ENCODE data around the gene IL17RE.
"Not testable (repeated sequence)": the region's sequence is repeated elsewhere in the genome, so short reads cannot be mapped to it uniquely, and the experiment has no call there.

IL17RE gene

DNA sequence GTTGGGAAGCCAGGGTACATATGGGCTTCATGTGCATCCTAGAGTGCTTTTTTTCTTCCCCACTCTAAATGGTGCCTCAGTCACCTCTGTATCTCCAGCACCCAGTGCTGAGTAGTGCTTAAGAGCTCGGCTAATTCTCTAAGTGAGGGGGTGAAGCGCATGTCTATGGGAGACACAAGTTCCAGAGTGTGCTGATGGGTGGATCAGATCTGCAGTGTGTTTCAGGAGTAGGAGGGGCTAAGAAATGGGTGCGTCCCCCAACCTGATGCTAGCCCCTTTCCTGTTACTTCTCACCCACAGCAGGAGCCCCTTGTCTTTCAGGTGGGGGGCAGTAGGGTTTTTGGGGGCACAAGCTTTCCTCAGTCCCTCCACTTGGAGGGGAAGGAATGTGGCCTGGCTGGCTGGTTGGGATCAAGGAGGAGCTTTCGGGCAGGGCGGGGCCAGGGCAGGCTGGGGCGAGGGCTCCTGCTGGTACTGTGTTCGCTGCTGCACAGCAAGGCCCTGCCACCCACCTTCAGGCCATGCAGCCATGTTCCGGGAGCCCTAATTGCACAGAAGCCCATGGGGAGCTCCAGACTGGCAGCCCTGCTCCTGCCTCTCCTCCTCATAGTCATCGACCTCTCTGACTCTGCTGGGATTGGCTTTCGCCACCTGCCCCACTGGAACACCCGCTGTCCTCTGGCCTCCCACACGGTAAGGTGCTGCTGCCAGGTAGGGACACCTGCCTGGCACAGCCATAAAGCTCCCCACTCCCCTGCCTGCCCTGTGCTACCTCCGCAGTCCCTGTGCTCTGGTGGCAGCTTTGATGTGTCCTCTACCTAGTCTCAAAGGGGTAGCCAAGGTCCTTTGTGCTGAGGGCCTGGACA is at the start of gene IL17RE:
TSS of gene IL17RE (plus strand) at position 477 of the 866 bp plus-strand sequence. CDS start at position 562, 85 bp downstream.
- DNase-seq (ENCODE audit: low read depth, low spot score): no peak
- H3K4me3 ChIP-seq (ENCODE audit: low read depth, low read length): no peak within 1 kb of the TSS
- in situ Hi-C loops (cut with HindIII; ENCODE audit: low sequenced_read_pairs): no loop called here
- TF ChIP-seq, protein P1, sequence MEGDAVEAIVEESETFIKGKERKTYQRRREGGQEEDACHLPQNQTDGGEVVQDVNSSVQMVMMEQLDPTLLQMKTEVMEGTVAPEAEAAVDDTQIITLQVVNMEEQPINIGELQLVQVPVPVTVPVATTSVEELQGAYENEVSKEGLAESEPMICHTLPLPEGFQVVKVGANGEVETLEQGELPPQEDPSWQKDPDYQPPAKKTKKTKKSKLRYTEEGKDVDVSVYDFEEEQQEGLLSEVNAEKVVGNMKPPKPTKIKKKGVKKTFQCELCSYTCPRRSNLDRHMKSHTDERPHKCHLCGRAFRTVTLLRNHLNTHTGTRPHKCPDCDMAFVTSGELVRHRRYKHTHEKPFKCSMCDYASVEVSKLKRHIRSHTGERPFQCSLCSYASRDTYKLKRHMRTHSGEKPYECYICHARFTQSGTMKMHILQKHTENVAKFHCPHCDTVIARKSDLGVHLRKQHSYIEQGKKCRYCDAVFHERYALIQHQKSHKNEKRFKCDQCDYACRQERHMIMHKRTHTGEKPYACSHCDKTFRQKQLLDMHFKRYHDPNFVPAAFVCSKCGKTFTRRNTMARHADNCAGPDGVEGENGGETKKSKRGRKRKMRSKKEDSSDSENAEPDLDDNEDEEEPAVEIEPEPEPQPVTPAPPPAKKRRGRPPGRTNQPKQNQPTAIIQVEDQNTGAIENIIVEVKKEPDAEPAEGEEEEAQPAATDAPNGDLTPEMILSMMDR (IDR thresholded peaks at IDR 0.05; ENCODE audit: low read depth, low read length): no peak

DNA sequence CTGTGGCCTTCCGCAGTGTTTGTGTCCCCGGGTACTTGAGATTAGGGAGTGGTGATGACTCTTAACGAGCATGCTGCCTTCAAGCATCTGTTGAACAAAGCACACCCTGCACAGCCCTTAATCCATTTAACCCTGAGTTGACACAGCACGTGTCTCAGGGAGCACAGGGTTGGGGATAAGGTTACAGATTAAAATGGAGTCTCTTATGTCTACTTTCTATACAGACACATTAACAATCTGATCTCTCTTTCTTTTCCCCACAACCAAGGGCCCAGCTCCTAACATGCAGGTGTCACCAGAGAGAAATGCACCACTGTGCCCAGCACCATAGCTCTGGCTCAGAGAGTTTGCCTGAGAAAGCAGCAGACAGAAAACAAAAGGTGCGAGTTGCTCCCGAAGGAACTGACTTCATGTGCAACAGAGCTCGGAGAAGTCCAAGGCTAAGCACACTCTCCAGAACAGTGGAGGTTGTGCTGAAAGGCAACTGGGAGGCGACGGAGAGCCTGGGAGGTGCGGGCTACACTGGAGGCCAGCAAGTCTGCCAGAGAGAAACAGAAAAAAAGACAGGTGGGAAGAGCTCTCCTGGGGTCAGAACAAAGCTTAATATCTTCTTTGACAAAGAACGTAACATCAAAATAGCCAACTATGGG is 48.2 kb upstream of the IL17RE start:
- H3K4me3 ChIP-seq (ENCODE audit: low read depth, low read length); DNase-seq (ENCODE audit: low read depth, low spot score); in situ Hi-C loops (cut with HindIII; ENCODE audit: low sequenced_read_pairs): not testable (repeated sequence)

DNA sequence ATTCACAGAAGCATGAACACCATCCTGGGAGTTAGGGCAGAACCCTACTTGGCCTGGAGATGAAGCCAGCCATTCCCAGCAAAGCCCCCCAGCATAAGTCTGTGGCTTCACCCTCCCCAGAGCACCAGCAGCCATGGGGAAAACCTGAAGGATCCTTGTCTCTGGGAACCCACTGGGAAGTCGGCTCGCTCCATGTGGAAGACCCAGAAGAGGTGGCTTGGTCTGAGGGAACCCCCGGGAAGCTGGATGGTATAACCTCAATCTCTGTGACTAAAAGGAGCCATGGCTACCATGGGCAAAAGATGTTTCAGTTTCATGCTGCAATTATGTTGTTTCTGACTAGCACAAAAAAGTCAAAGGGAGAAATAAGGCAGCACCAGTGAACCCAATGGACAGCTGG is 47.1 kb upstream of the IL17RE start:
- in situ Hi-C loops (cut with HindIII; ENCODE audit: low sequenced_read_pairs): no loop called here
- DNase-seq (ENCODE audit: low read depth, low spot score): no peak
- TF ChIP-seq, protein P1 (IDR thresholded peaks at IDR 0.05; ENCODE audit: low read depth, low read length): no peak
- no peak overlapping the region for H3K4me3 ChIP-seq (ENCODE audit: low read depth, low read length)

DNA sequence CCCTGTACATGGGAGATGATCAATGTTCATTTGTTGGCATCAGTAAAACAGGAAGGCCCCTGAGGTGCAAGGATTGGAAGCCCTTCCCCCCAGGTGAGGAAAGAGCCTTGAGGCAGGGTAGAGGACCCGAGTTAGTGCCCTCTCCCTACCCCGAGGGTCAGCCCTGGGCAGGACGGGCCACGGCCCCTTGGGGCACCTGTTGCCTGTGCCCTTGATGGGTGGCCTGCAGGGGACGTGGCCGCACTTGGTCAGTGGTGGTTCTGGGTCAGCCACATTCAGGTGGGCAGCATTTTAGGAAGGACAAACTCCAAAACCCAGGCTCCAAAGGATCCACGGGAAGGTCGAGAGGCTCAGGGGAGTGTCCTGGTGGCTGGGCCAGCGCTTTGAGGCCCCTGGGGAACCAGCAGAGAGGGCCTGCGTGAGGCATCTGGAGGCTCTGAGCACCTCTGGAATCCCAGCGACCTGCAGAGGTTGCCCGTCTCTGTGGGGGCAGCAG is 43.1 kb upstream of the IL17RE start:
- in situ Hi-C loops (cut with HindIII; ENCODE audit: low sequenced_read_pairs): no loop called here
- DNase-seq (ENCODE audit: low read depth, low spot score): no peak
- TF ChIP-seq, protein P1 (IDR thresholded peaks at IDR 0.05; ENCODE audit: low read depth, low read length): no peak

DNA sequence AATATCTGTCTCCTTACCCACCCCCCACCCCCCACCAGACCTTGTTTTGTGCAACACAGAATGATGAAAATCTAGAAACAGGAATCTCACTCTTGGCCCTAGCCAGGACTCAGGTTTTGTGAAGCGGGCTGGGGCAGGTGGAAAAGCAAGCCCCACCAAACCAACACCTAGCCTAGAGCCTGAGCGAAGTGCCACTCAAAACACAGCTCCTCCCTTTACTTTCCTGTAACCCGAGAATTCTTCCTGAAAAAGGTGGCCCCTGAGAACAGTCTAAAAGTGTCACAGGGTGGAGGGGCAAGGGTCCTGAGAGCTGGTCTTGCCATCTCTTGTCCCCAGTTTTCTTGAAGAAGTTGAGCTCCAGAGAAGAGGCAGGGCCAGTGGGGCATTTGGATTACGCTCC is 41.4 kb upstream of the IL17RE start:
- in situ Hi-C loops (cut with HindIII; ENCODE audit: low sequenced_read_pairs): no loop called here
- TF ChIP-seq, protein P1 (IDR thresholded peaks at IDR 0.05; ENCODE audit: low read depth, low read length): no peak
- no peak overlapping the region for H3K4me3 ChIP-seq (ENCODE audit: low read depth, low read length)
- DNase-seq (ENCODE audit: low read depth, low spot score): no peak

More for the DNA sequence above, 43.1 kb upstream of the IL17RE start:
- H3K4me3 ChIP-seq (ENCODE audit: low read depth, low read length): no peak overlapping the region

GRCh38 chr3:9861626-9862130 is 41.0 kb upstream of the IL17RE start:
- in situ Hi-C loops (cut with HindIII; ENCODE audit: low sequenced_read_pairs): no loop called here
- TF ChIP-seq, protein P1 (IDR thresholded peaks at IDR 0.05; ENCODE audit: low read depth, low read length): no peak
- no peak overlapping the region for H3K4me3 ChIP-seq (ENCODE audit: low read depth, low read length)
- DNase-seq (ENCODE audit: low read depth, low spot score): no peak
